ENCODE results near the gene SMIM44.

SMIM44 gene

GRCh38 chr19:3476830-3477229 lies 6.4 kb downstream of the SMIM44 start:
- in situ Hi-C loops (cut with MboI; ENCODE audit: low sequenced_read_pairs, unreplicated experiment) = loop anchor here (10.0 kb wide), 1 partner anchor 152 kb away; no protein-coding TSS in a partner anchor
- no peak for TF ChIP-seq CTCF (IDR thresholded peaks at IDR 0.05; ENCODE audit: borderline replicate concordance, control extremely low read depth, extremely low read depth, insufficient read depth, missing control alignments)
- no peak for DNase-seq (ENCODE audit: low spot score)

- DNase-seq (ENCODE audit: low spot score) = no peak
- TF ChIP-seq CTCF (IDR thresholded peaks at IDR 0.05; ENCODE audit: borderline replicate concordance, control extremely low read depth, extremely low read depth, insufficient read depth, missing control alignments) = no peak
- in situ Hi-C loops (cut with MboI; ENCODE audit: low sequenced_read_pairs, unreplicated experiment) = loop anchor here (10.0 kb wide), 1 partner anchor 151 kb away; no protein-coding TSS in a partner anchor
Observed at GRCh38 chr19:3475449-3475848, 7.8 kb downstream of the SMIM44 start.

- no peak for DNase-seq (ENCODE audit: low spot score)
- in situ Hi-C loops (cut with MboI; ENCODE audit: low sequenced_read_pairs, unreplicated experiment) = loop anchor here (10.0 kb wide), 1 partner anchor 150 kb away; no protein-coding TSS in a partner anchor
- TF ChIP-seq CTCF (IDR thresholded peaks at IDR 0.05; ENCODE audit: borderline replicate concordance, control extremely low read depth, extremely low read depth, insufficient read depth, missing control alignments) = no peak
Observed at GRCh38 chr19:3474614-3475013, 8.6 kb downstream of the SMIM44 start.

GRCh38 chr19:3474010-3474409 lies 9.2 kb downstream of the SMIM44 start:
- no peak for DNase-seq (ENCODE audit: low spot score)
- TF ChIP-seq CTCF (IDR thresholded peaks at IDR 0.05; ENCODE audit: borderline replicate concordance, control extremely low read depth, extremely low read depth, insufficient read depth, missing control alignments) = no peak
- in situ Hi-C loops (cut with MboI; ENCODE audit: low sequenced_read_pairs, unreplicated experiment) = loop anchor here (10.0 kb wide), 1 partner anchor 149 kb away; no protein-coding TSS in a partner anchor

- peak; percentile 75 for DNase-seq (ENCODE audit: low spot score)
- in situ Hi-C loops (cut with MboI; ENCODE audit: low sequenced_read_pairs, unreplicated experiment) = loop anchor here (10.0 kb wide), 1 partner anchor 147 kb away; no protein-coding TSS in a partner anchor
- TF ChIP-seq CTCF (IDR thresholded peaks at IDR 0.05; ENCODE audit: borderline replicate concordance, control extremely low read depth, extremely low read depth, insufficient read depth, missing control alignments) = peak; percentile 54
Observed at GRCh38 chr19:3471954-3472655, 11.1 kb downstream of the SMIM44 start.

- TF ChIP-seq CTCF (IDR thresholded peaks at IDR 0.05; ENCODE audit: borderline replicate concordance, control extremely low read depth, extremely low read depth, insufficient read depth, missing control alignments) = no peak
- in situ Hi-C loops (cut with MboI; ENCODE audit: low sequenced_read_pairs, unreplicated experiment) = loop anchor here (10.0 kb wide), 1 partner anchor 146 kb away; no protein-coding TSS in a partner anchor
- no peak for DNase-seq (ENCODE audit: low spot score)
Observed at GRCh38 chr19:3470500-3471128, 12.6 kb downstream of the SMIM44 start.

Data from GM13976 (cell line).